Sciatic nerve (tissue), 2 donors: ENCODE results near the gene RCAN1. TPM values are rescaled to one million over a fixed set of nuclear protein-coding genes. Genes with fewer than 3 reads are reported as not detected.

Experiments used
- ATAC-seq: fragments of 200-7000 bp; cut with Tn5 transposase; one replicate; pipeline ENCODE4 v1.9.1; 2020; ENCODE audit warnings: mild to moderate bottlenecking, moderate library complexity
- DNase-seq: peaks from one replicate; pipeline ENCODE4 v3.0.0-alpha.2; 2020; ENCODE audit warnings: low spot score
- intact Hi-C: fragments of 100-400 bp; cut with DNase I; formaldehyde crosslinking; loops from one replicate; pipeline ENCODE4 v1.14.2; 2022
- total RNA-seq: library from RNA; stranded (reverse); fragmentation: NEBNext Ultra II Directional; extraction: Animal tissue kit (Norgen Biotek cat#: 25700); gene quantifications from one replicate; pipeline ENCODE4 v1.2.1, GENCODE V29; 2021
- donor health status: DM: no; HTN: no; CAD: no.
- donor health status: DM: no; HTN: no; CAD: no.

The RCAN1 gene
- total RNA-seq, 1 donor from 2014 or later, result 60.9 TPM

DNA sequence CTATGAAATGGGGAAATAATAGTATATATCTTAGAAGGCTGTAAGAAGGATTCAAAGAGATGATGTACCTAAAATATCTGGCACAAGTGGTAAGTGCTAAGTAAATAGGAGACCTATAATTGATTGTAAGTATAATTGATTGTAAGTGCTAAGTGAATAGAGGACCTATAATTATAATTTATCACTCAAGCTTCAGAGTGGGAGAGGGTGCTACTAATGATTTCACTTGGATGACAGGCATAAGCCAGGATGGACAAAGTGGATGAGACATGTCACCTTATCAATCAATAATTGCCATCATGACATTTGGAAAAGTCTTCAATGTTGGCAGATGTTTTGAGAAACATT is 11.2 kb downstream of the RCAN1 start:
- ATAC-seq, result no peak
- DNase-seq, result no peak
- intact Hi-C loops, result no loop called here

- intact Hi-C loops, result no loop called here
- ATAC-seq (peak; percentile 98), DNase-seq (peak; percentile 93)
Measured at GRCh38 chr21:34603002-34603709, 11.8 kb downstream of the RCAN1 start.

GRCh38 chr21:34602061-34602460 is 12.9 kb downstream of the RCAN1 start:
- DNase-seq (no peak), ATAC-seq (no peak)
- intact Hi-C loops, result no loop called here

DNA sequence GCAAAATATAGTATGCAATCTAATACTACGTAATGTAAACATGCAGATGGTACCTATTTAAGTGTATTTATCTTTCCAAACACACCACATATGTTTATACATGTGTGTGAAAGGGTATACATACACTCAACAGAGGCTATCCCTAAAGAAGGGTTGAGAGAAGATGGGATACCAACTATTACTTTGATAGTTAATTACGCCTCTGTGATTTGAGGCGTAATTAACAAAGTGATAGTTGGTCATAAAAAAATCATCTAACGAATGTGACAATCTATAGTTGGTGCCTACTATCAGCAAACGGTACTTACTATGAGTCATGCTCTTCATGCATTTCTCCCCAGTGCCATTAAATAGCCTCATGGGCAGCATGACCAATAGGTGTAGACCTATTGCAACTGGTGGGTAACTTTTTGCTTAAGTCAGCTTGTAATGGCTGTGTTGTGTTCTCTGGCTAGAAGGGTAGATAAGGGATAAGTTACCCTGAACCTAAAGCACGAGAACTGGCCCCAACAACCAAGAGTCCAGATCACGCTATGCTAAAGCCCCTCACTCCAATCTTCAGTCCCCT is 15.3 kb downstream of the RCAN1 start:
- DNase-seq, result no peak
- intact Hi-C loops, result no loop called here
- no peak for ATAC-seq

DNA sequence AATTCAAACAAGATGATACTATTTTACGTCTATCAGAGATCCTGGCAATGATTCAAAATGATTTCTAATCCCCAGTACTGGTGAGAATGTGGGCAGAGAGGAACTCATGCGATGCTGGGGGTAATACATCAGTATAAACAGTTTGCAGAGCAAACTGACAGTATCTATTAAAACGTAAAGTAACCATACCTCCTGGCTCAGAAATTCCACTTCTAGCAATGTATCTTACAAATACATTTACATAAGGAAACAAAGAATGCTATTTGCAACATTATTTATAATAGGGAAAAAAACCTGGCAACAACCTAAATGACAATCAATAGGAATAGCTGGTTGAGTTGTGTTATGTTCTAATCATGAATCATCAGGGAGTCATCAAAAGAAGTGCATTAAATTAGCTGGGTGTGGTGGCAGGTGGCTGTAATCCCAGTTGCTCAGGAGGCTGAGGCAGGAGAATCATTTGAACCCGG is 15.9 kb downstream of the RCAN1 start:
- no peak for DNase-seq
- intact Hi-C loops, result no loop called here
- ATAC-seq, result no peak

GRCh38 chr21:34597406-34597805 is 17.5 kb downstream of the RCAN1 start:
- no peak for ATAC-seq
- no peak for DNase-seq
- intact Hi-C loops, result no loop called here

- DNase-seq (no peak), ATAC-seq (no peak)
- intact Hi-C loops, result no loop called here
Measured at GRCh38 chr21:34596561-34597271, 18.2 kb downstream of the RCAN1 start.

- DNase-seq, result no peak
- ATAC-seq, result peak; percentile 49
- intact Hi-C loops, result no loop called here
Measured at GRCh38 chr21:34595457-34595856, 19.5 kb downstream of the RCAN1 start.

GRCh38 chr21:34594566-34595234 is 20.2 kb downstream of the RCAN1 start:
- intact Hi-C loops, result no loop called here
- ATAC-seq (no peak), DNase-seq (no peak)

GRCh38 chr21:34593954-34594531 is 20.9 kb downstream of the RCAN1 start:
- peak; percentile 82 for ATAC-seq
- no peak for DNase-seq
- intact Hi-C loops, result no loop called here

GRCh38 chr21:34593423-34593822 is 21.5 kb downstream of the RCAN1 start:
- intact Hi-C loops, result no loop called here

DNA sequence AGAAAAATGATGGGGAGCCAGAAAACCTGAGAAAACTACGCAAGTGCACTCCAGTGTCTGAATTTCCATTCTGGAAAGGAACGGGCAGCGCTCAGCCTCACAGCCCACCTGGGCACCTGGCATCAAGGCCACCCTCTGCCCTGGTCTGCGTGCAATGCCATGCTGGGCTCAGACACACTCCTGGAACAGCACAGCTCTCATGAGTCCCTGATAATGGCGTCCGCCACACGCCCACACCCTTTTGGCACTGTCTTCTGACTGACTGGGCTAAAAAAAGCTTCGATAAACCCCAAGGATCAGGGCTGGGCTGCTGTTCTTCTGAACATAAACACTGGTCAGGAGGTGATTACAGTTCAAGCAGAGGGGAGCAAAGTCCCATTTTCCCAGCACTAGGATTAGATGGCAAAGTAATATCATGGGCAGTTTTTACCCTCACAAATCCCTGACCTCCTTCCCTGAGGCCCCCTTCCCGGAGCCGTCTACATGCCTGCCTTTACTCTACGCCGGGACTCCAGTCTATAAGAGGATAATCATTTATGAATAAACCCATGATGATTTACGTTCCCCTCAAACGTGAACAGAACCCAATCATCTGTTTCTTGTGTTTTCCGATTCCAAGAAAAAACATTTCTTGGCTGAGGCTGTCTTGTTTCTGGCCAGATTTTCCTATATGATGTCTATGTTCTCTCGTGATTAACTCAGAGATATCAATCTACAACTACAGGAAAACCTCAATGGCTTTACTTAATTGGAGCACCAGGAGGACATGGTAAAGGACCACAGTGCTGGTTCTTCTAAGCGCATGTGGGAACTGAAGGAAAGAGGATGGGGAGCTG is 22.6 kb downstream of the RCAN1 start:
- ATAC-seq (peak; percentile 78), DNase-seq (no peak)
- intact Hi-C loops, result no loop called here

More at GRCh38 chr21:34593423-34593822, 21.5 kb downstream of the RCAN1 start:
- ATAC-seq (no peak), DNase-seq (no peak)

- intact Hi-C loops, result no loop called here
- DNase-seq (no peak), ATAC-seq (no peak)
Measured at GRCh38 chr21:34590520-34590919, 24.4 kb downstream of the RCAN1 start.

GRCh38 chr21:34589511-34590282 is 25.2 kb downstream of the RCAN1 start:
- DNase-seq (no peak), ATAC-seq (no peak)
- intact Hi-C loops, result no loop called here

GRCh38 chr21:34583926-34584563 is 30.9 kb downstream of the RCAN1 start:
- DNase-seq (no peak), ATAC-seq (no peak)
- intact Hi-C loops, result no loop called here

DNA sequence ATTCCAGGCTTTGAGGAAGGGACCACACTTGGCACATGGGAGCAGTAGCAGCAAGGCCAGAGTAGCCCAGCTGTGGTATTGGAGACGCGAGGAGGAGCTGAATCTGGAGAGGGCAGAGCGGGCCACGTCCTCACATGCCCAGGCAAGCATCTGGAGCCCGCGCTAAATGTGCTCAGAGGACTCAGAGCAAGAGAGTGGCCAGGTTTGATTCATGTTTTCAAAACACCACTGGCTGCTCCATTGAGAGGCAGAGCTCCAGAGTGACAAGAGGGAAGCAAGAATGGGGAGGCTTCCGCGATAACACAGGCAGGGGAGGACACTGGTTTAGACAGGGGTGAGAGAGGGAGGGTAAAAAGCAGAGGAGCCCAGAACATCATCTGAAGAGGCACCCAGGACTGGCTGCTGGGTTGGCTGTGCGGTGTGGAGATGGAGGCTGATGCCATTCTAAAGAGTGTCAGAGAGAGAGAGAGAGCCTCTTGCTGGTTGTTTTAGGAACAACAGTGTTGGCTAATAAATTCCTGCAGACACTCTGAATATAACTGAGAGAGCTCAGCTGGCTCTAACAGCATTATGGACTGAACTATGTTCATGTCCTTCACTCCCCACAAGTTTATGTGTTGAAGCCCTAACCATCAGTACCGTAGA is 32.3 kb downstream of the RCAN1 start:
- ATAC-seq (peak; percentile 73), DNase-seq (no peak)
- intact Hi-C loops, result no loop called here

DNA sequence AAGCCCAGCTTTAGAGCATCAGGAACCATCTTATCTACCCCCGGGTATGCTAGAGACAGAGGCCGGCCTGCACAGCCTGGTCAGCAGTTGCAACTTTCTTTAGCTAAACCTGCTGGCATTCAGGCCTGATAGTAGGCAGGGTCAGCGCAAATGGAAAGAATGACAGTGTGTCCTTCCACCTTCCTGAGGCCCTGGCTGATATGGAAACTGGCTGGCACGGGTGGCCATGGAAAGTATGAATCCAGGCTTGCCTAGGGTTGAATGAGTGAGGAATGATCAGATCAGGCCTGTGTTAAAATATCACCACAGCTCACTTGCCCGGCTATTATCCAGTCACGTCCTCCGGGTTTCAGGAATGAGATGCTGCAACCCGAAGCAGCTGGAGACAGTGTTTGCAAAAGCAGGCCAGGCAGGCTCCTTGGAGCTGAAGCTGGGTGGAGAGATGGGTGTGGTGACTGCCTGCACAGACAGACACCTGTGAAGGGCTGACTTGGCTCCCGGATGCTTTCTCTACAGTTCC is 34.7 kb downstream of the RCAN1 start:
- ATAC-seq (no peak), DNase-seq (no peak)

More for the DNA sequence above, 34.7 kb downstream of the RCAN1 start:
- intact Hi-C loops, result no loop called here
